ENCODE data around the gene ANOS1. TPM values are rescaled to one million over a fixed set of nuclear protein-coding genes. Genes with fewer than 3 reads are reported as not detected.

ANOS1 gene
- total and polyA plus RNA-seq, 2 donors (not counting 1 experiment from before 2014, with no cell fraction given) = under 0.01 to 0.07 TPM

DNA sequence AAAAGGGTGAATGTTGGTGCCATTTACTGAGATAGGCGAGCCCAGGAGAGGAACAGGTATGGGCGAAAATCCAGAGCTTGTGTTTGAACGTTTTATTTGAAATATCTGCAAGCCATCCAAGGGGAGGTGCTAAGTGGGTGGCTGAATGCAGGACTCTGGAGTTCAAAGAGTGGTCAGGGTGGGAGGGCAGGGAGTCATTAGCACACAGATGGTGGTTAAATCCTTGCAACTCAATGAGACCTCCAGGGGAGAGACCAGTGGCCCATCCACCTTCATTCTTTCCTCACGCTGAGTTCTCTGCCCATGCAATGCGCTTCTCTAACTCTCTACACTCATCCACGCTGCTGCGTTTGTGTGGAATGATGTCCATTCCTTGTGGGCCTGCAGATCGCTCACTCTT is 166.2 kb downstream of the ANOS1 start:
- Histone ChIP-seq H3K4me2 (ENCODE audit: extremely low read depth, insufficient read depth, low read length) (no peak overlapping the region), H3K4me3 (replicated peaks in 1 of 4; ENCODE audit: control extremely low read depth in 1 of 4, insufficient read depth in 1 of 4, low read depth in 3 of 4, low read length in 4 of 4) (no peak overlapping the region), H3K27ac (ENCODE audit: insufficient read depth, low read length) (no peak overlapping the region), H4K20me1 (ENCODE audit: control insufficient read depth, extremely low read depth, insufficient read depth, low read length) (no peaks in the 10 kb centered on the region), H3K4me1 (ENCODE audit: control insufficient read depth, extremely low read depth, insufficient read depth, low read length) (no peaks in the 10 kb centered on the region), H3K79me2 (ENCODE audit: control insufficient read depth, insufficient read depth, low read length) (no peaks in the 10 kb centered on the region), H3K9ac (ENCODE audit: insufficient read depth, low read length) (no peak overlapping the region), H3K27me3 (ENCODE audit: control insufficient read depth, insufficient read depth, low read length) (no peaks in the 10 kb centered on the region), H3K36me3 (ENCODE audit: control insufficient read depth, insufficient read depth, low read length) (no peaks in the 10 kb centered on the region), H2AFZ (ENCODE audit: low read length) (no peak overlapping the region), H3K9me3 (ENCODE audit: control insufficient read depth, insufficient read depth, low read depth, low read length) (no peaks in the 10 kb centered on the region)
- TF ChIP-seq EZH2 (IDR thresholded peaks at IDR 0.05; ENCODE audit: low read length, missing control alignments) = no peak
- TF ChIP-seq, protein P1, sequence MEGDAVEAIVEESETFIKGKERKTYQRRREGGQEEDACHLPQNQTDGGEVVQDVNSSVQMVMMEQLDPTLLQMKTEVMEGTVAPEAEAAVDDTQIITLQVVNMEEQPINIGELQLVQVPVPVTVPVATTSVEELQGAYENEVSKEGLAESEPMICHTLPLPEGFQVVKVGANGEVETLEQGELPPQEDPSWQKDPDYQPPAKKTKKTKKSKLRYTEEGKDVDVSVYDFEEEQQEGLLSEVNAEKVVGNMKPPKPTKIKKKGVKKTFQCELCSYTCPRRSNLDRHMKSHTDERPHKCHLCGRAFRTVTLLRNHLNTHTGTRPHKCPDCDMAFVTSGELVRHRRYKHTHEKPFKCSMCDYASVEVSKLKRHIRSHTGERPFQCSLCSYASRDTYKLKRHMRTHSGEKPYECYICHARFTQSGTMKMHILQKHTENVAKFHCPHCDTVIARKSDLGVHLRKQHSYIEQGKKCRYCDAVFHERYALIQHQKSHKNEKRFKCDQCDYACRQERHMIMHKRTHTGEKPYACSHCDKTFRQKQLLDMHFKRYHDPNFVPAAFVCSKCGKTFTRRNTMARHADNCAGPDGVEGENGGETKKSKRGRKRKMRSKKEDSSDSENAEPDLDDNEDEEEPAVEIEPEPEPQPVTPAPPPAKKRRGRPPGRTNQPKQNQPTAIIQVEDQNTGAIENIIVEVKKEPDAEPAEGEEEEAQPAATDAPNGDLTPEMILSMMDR (conservative IDR thresholded peaks at IDR 0.05 in 1 of 2, IDR thresholded peaks at IDR 0.05 in 1 of 2; ENCODE audit: low read depth in 1 of 2, low read length in 2 of 2) = no peak
- no peak for DNase-seq (ENCODE audit: low read depth in 2 of 2)

DNA sequence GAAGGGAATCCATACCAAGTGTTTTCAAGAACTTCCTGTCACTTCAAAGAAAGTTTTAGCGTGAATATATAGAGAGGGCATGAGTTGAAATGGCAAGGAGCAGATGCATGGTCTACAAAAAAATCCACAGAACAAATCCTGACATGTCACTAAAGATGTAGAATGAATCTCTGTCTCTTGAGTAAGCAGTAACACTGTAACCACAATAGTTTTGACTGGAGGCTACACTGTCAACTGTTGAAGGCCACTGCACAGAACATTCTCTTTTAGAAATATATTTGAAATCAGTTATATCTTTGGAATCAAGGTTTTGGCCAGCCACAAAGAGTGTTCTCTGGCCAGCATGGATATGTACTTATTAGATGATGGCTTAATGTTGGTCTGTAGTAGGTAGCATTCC is 183.5 kb downstream of the ANOS1 start:
- Histone ChIP-seq H3K4me3 (replicated peaks in 1 of 4; ENCODE audit: control extremely low read depth in 1 of 4, insufficient read depth in 1 of 4, low read depth in 3 of 4, low read length in 4 of 4) (no peak overlapping the region), H3K4me2 (ENCODE audit: extremely low read depth, insufficient read depth, low read length) (no peak overlapping the region), H3K9ac (ENCODE audit: insufficient read depth, low read length) (no peak overlapping the region), H3K27ac (ENCODE audit: insufficient read depth, low read length) (no peak overlapping the region), H3K79me2 (ENCODE audit: control insufficient read depth, insufficient read depth, low read length) (no peaks in the 10 kb centered on the region), H2AFZ (ENCODE audit: low read length) (no peak overlapping the region), H4K20me1 (ENCODE audit: control insufficient read depth, extremely low read depth, insufficient read depth, low read length) (no peaks in the 10 kb centered on the region), H3K4me1 (ENCODE audit: control insufficient read depth, extremely low read depth, insufficient read depth, low read length) (no peaks in the 10 kb centered on the region), H3K9me3 (ENCODE audit: control insufficient read depth, insufficient read depth, low read depth, low read length) (no peaks in the 10 kb centered on the region), H3K27me3 (ENCODE audit: control insufficient read depth, insufficient read depth, low read length) (no peaks in the 10 kb centered on the region), H3K36me3 (ENCODE audit: control insufficient read depth, insufficient read depth, low read length) (no peaks in the 10 kb centered on the region)
- TF ChIP-seq, protein P1 (conservative IDR thresholded peaks at IDR 0.05 in 1 of 2, IDR thresholded peaks at IDR 0.05 in 1 of 2; ENCODE audit: low read depth in 1 of 2, low read length in 2 of 2) = no peak
- TF ChIP-seq EZH2 (IDR thresholded peaks at IDR 0.05; ENCODE audit: low read length, missing control alignments) = no peak
- DNase-seq (ENCODE audit: low read depth in 2 of 2) = peak in 1 of 2 donors; percentile 22

DNA sequence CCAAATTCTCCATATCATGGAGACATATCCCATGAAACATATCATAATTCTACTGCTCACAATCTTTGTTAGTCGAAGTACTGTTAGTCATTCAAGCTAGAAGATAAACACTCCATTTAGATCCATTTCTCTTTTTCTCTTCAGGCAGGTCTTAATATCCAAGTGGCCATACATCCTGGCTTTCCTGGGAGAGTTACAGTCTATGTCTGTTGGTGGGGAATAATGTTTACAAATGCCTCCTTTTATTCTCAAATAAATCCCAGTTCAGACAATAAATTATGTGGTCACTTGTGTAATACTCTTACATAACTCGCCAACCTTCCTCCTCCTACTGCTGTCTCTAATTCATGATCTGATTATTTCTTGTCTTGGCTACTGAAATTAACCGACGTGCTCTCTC is 185.2 kb downstream of the ANOS1 start:
- Histone ChIP-seq H4K20me1 (ENCODE audit: control insufficient read depth, extremely low read depth, insufficient read depth, low read length) (no peaks in the 10 kb centered on the region), H3K4me3 (replicated peaks in 1 of 4; ENCODE audit: control extremely low read depth in 1 of 4, insufficient read depth in 1 of 4, low read depth in 3 of 4, low read length in 4 of 4) (no peak overlapping the region), H2AFZ (ENCODE audit: low read length) (no peak overlapping the region), H3K4me2 (ENCODE audit: extremely low read depth, insufficient read depth, low read length) (no peak overlapping the region), H3K79me2 (ENCODE audit: control insufficient read depth, insufficient read depth, low read length) (no peaks in the 10 kb centered on the region), H3K4me1 (ENCODE audit: control insufficient read depth, extremely low read depth, insufficient read depth, low read length) (no peaks in the 10 kb centered on the region), H3K9ac (ENCODE audit: insufficient read depth, low read length) (no peak overlapping the region), H3K27me3 (ENCODE audit: control insufficient read depth, insufficient read depth, low read length) (no peaks in the 10 kb centered on the region), H3K36me3 (ENCODE audit: control insufficient read depth, insufficient read depth, low read length) (no peaks in the 10 kb centered on the region), H3K9me3 (ENCODE audit: control insufficient read depth, insufficient read depth, low read depth, low read length) (no peaks in the 10 kb centered on the region), H3K27ac (ENCODE audit: insufficient read depth, low read length) (no peak overlapping the region)
- no peak for DNase-seq (ENCODE audit: low read depth in 2 of 2)
- TF ChIP-seq, protein P1 (conservative IDR thresholded peaks at IDR 0.05 in 1 of 2, IDR thresholded peaks at IDR 0.05 in 1 of 2; ENCODE audit: low read depth in 1 of 2, low read length in 2 of 2) = no peak
- no peak for TF ChIP-seq EZH2 (IDR thresholded peaks at IDR 0.05; ENCODE audit: low read length, missing control alignments)

Measured in fibroblast of lung (primary cell).